Measurements from ENCODE around the gene CD4. TPM values are rescaled to one million over a fixed set of nuclear protein-coding genes. Genes with fewer than 3 reads are reported as not detected.

Gene CD4
- total RNA-seq, 1 experiment from 2014 or later = 0.92 TPM

- DNase-seq (ENCODE audit: low read depth) = no peak
Measured at GRCh38 chr12:6778217-6778573, 11.1 kb upstream of the CD4 start.

GRCh38 chr12:6778574-6779550 lies 10.5 kb upstream of the CD4 start:
- DNase-seq (ENCODE audit: low read depth) = peak; percentile 90

- DNase-seq (ENCODE audit: low read depth) = no peak
Measured at GRCh38 chr12:6779708-6780432, 9.5 kb upstream of the CD4 start.

- no peak for DNase-seq (ENCODE audit: low read depth)
Measured at GRCh38 chr12:6780573-6780972, 8.8 kb upstream of the CD4 start.

- no peak for DNase-seq (ENCODE audit: low read depth)
Measured at GRCh38 chr12:6782119-6782518, 7.2 kb upstream of the CD4 start.

- no peak for DNase-seq (ENCODE audit: low read depth)
Measured at GRCh38 chr12:6782850-6783566, 6.3 kb upstream of the CD4 start.

GRCh38 chr12:6783828-6784227 lies 5.5 kb upstream of the CD4 start:
- no peak for DNase-seq (ENCODE audit: low read depth)

- no peak for DNase-seq (ENCODE audit: low read depth)
Measured at GRCh38 chr12:6784296-6784695, 5.0 kb upstream of the CD4 start.

GRCh38 chr12:6784761-6785160 lies 4.6 kb upstream of the CD4 start:
- no peak for DNase-seq (ENCODE audit: low read depth)

- DNase-seq (ENCODE audit: low read depth) = no peak
Measured at GRCh38 chr12:6786416-6787094, 2.8 kb upstream of the CD4 start.

- no peak for DNase-seq (ENCODE audit: low read depth)
Measured at GRCh38 chr12:6787309-6787708, 2.0 kb upstream of the CD4 start.

- no peak for DNase-seq (ENCODE audit: low read depth)
Measured at GRCh38 chr12:6790496-6791150, 1.3 kb downstream of the CD4 start.

- DNase-seq (ENCODE audit: low read depth) = no peak
Measured at GRCh38 chr12:6791931-6792520, 2.7 kb downstream of the CD4 start.

GRCh38 chr12:6792522-6793201 lies 3.3 kb downstream of the CD4 start:
- no peak for DNase-seq (ENCODE audit: low read depth)

GRCh38 chr12:6795088-6795487 lies 5.8 kb downstream of the CD4 start:
- no peak for DNase-seq (ENCODE audit: low read depth)

- DNase-seq (ENCODE audit: low read depth) = no peak
Measured at GRCh38 chr12:6796576-6796975, 7.2 kb downstream of the CD4 start.

- DNase-seq (ENCODE audit: low read depth) = no peak
Measured at GRCh38 chr12:6799147-6799546, 9.8 kb downstream of the CD4 start.

- DNase-seq (ENCODE audit: low read depth) = no peak
Measured at GRCh38 chr12:6807170-6807569, 17.8 kb downstream of the CD4 start.

- no peak for DNase-seq (ENCODE audit: low read depth)
Measured at GRCh38 chr12:6809056-6809455, 19.7 kb downstream of the CD4 start.

GRCh38 chr12:6810758-6811157 lies 21.4 kb downstream of the CD4 start:
- no peak for DNase-seq (ENCODE audit: low read depth)
